Small intestine (tissue), 7 donors: Measurements from ENCODE around the gene DST. TPM values are rescaled to one million over a fixed set of nuclear protein-coding genes. Genes with fewer than 3 reads are reported as not detected.

ENCODE experiments used
- DNase-seq, 2 donors: peaks; one replicate each; pipeline versions ENCODE4 v3.0.0 to v3.0.0-alpha.2; 2013
- FAIRE-seq: peaks from 2 replicates; lab custom pipeline; 2012; peaks lifted over from hg19 to GRCh38; lab: Jason Lieb, UNC
- H3K27ac ChIP-seq, 3 donors: one replicate each; pipeline ENCODE4 v1.5.1; 2013; ENCODE audit warnings: low read length in 2 of 3, mild to moderate bottlenecking in 2 of 3, control low read depth in 1 of 3, inconsistent platforms in 1 of 3, low read depth in 1 of 3, moderate library complexity in 1 of 3
- H3K27me3 ChIP-seq, 3 donors: one replicate each; pipeline ENCODE4 v1.6.1; 2013; ENCODE audit warnings: low read length in 3 of 3, inconsistent platforms in 1 of 3; ENCODE audit not compliant: control insufficient read depth in 3 of 3, insufficient read depth in 3 of 3
- H3K36me3 ChIP-seq, 3 donors: one replicate each; pipeline ENCODE4 v1.6.1; 2013; ENCODE audit warnings: low read length in 3 of 3, inconsistent platforms in 1 of 3, low read depth in 1 of 3, mild to moderate bottlenecking in 1 of 3, moderate library complexity in 1 of 3; ENCODE audit not compliant: control insufficient read depth in 3 of 3, insufficient read depth in 2 of 3
- H3K4me1 ChIP-seq, 3 donors: one replicate each; pipeline ENCODE4 v1.6.1; 2013; ENCODE audit warnings: low read length in 2 of 3, inconsistent platforms in 1 of 3, low read depth in 1 of 3, mild to moderate bottlenecking in 1 of 3, moderate library complexity in 1 of 3; ENCODE audit not compliant: control insufficient read depth in 3 of 3, insufficient read depth in 2 of 3
- H3K4me3 ChIP-seq, 3 donors: one replicate each; pipeline ENCODE4 v1.5.1; 2013; ENCODE audit warnings: low read length in 3 of 3, control low read depth in 1 of 3, inconsistent platforms in 1 of 3, low read depth in 1 of 3, mild to moderate bottlenecking in 1 of 3, moderate library complexity in 1 of 3
- H3K9me3 ChIP-seq, 2 donors: one replicate each; pipeline ENCODE4 v1.6.1; 2013; ENCODE audit warnings: low read depth in 1 of 2, low read length in 1 of 2; ENCODE audit not compliant: control insufficient read depth in 2 of 2, insufficient read depth in 1 of 2
- WGBS, 3 donors: extraction: QIAGEN DNeasy Blood & Tissue Kit; methylation state at CpG; one replicate each; pipeline ENCODE4 v1.1.7; 2013; 5-methylcytosine and 5-hydroxymethylcytosine counted together
- polyA plus RNA-seq, 4 donors: library from polyadenylated mRNA; stranded (reverse) in 3 of 4; unstranded in 1 of 4; fragments of 200-250 nt in 3 of 4; fragments of 120-200 nt in 1 of 4; gene quantifications; one replicate each; pipeline versions ENCODE4 v1.2.1 to v1.2.3, GENCODE V29; 2013
- donor health status: healthy with polysubstance abuse.
- donor health status: control.
- donor health status: control.
- donor health status: Bipolar disorder and iron deficiency.
- donor health status: healthy.

The DST gene
- polyA plus RNA-seq, 4 donors = 40.5 to 192 (median 78.2) TPM

DNA sequence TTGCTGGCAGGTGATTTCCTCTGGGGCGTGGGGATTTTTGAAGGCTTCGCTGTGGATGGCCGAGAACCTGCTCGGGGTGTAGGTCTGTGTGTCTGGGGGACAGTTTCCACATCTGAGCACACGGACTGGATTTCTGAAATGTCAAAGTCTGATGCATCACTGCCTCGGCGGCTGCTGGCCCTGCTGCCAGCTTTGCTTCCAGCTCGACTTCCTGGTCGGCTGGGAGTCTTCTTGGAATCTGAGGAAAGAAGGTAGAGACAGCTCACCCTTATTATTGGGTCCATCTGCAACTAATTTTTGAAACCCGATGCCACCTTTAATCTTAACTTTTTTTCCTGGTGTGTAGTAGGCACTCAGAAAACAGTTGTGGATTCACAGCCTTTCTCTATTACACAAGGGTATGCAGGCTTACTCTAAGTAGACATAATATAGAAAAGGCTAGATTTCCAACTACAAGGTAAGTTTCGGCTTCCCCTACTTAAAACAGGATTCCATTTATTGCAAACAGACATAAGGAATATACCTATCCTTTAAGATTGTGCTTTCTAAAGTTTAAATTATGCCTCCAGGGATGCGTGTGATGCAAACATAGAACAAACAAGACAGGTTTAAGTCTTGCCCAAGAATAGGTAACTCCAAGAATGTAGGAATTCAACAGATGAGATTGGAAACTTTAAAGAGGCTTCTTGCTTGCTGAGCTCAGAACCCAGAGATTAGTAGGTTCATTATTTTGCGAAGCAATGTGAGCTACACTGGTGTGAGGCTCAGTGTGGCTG lies 183.5 kb downstream of the DST start:
- Histone ChIP-seq H3K9me3 (no peaks in the 10 kb centered on the region), H3K4me3 (no peak overlapping the region), H3K27me3 (no peaks in the 10 kb centered on the region), H3K27ac (no peak overlapping the region), H3K36me3 (peaks cover 11 to 19% (median 16%) of the 10 kb centered on the region in 3 donors), H3K4me1 (no peaks in the 10 kb centered on the region)
- no peak for DNase-seq
- WGBS, 3 donors = 90 to 93% (median 93%) methylated on average over 13 of the region's 13 CpGs
- FAIRE-seq = no peak

DNA sequence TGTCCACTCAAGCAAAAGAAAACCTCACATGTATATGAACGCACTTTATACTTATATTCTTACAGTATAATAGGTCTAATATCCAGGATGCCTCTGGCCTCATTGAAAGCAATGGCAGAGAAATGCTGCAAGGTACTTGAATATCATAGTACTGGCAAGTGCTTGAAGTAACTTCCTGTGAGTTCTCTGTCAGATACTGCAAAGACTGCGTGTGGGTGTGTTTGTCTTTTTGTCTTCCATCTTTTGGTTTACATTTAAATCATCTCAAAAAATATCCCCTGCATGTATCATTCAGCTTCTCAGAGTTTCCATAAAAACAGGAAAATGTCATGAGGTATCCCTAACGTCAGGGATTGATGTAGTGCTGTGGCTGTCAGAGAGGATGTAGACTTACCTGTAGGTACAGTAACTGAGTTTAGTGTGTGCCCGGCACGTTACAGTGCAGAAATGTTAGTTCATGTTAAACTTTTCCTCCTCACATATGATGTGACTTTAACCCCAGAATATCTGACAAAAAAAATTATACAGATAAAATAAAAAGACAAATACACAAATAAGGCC lies 184.3 kb downstream of the DST start:
- Histone ChIP-seq H3K27me3 (no peaks in the 10 kb centered on the region), H3K4me3 (no peak overlapping the region), H3K27ac (no peak overlapping the region), H3K4me1 (no peaks in the 10 kb centered on the region), H3K9me3 (no peaks in the 10 kb centered on the region), H3K36me3 (peaks cover 8 to 16% (median 13%) of the 10 kb centered on the region in 3 donors)
- 74 to 84% (median 81%) methylated on average over 5 of the region's 5 CpGs for WGBS, 3 donors
- no peak for DNase-seq
- no peak for FAIRE-seq

DNA sequence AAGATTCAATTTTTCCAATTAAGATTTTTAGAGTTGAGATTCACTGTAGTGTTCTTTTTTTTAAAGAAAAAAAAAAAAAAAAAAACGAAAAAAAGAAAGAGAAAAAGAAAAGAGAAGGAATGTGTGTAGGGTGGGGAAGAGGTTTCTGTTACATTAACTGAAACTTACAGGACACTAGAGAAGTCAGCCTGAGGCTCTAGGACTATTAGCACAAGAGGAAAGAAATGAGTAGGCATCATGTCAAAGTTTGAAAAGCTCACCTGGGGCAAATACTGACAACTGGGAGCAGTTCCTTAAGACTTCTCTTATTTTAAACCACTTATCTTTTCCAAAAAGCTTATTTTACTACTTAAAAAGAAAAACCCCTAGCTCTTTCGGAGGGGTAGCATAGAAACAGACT lies 185.9 kb downstream of the DST start:
- Histone ChIP-seq H3K27ac (no peak overlapping the region), H3K9me3 (no peaks in the 10 kb centered on the region), H3K36me3 (peaks cover 7 to 12% (median 7%) of the 10 kb centered on the region in 3 donors), H3K27me3 (no peaks in the 10 kb centered on the region), H3K4me1 (no peaks in the 10 kb centered on the region), H3K4me3 (no peak overlapping the region)
- FAIRE-seq (no peak), DNase-seq (no peak)
- WGBS, 3 donors = 53 to 75% (median 66%) methylated on average over 2 of the region's 2 CpGs

DNA sequence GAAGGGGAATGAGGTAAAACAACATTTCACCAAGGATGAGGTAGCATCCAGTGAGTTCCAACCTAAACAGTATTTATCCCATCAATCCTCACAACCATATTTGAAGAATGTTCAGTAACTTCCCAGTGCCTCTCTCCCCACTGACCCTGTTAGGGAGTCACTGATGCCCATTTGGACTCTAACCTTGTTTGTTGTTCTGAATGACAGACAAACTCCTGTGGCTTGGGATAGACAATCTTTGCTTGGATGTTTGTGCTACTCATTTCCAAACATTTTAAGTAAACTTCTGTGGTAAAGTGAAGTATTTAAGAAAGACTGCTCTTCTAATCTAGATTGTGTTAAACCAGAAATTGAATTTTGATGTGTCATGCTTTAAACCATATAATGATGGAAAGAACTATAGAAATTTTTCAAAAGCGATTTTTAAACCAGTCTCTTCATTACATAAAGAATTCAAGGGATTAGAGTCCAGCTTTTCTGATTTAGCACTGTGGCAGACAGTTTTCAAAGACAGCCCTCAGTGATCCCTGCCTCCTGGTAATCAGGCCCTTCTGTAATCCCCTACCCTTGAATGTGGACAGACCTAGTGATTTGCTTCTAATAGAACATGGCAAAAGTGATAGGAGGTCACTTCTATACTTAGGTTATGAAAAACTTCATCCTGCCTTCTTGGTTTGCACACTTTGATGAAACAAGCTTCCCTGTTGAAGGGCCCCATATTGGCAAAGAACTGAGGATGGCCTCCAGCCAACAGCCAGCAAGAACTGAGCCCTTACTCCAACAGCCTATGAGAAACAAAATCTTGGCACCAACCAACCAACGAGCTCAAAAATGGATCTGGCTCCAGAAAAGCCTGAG lies 191.6 kb downstream of the DST start:
- DNase-seq = no peak
- H3K9me3 ChIP-seq = no peaks in the 10 kb centered on the region
- no peak overlapping the region for H3K4me3 ChIP-seq
- H3K36me3 ChIP-seq = peaks cover 0 to 1% (median 0%) of the 10 kb centered on the region in 3 donors
- FAIRE-seq = no peak
- H3K27ac ChIP-seq = no peak overlapping the region
- H3K4me1 ChIP-seq = no peaks in the 10 kb centered on the region
- no peaks in the 10 kb centered on the region for H3K27me3 ChIP-seq
- WGBS, 3 donors = 44 to 51% (median 51%) methylated on average over 2 of the region's 2 CpGs

DNA sequence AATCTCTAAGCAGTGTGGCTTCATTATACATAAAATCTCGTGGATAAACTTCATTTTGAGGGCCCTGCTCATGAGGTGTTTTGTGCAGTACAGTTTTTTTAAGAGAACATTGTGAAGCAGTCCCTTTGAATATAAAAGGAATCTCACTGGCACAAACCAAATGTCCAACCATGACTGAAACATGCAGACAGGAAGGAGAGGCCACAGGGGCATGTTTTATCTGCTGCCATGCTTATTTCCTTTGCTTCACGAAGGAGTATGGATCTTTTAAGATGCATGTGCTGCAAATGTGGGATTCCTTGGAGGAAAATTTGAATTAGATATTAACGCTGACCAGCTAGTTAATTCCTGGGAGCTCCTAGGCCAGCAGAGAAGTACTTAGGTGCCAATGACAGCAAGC lies 192.3 kb downstream of the DST start:
- no peaks in the 10 kb centered on the region for H3K27me3 ChIP-seq
- FAIRE-seq (no peak), DNase-seq (no peak)
- H3K9me3 ChIP-seq = no peaks in the 10 kb centered on the region
- no peaks in the 10 kb centered on the region for H3K4me1 ChIP-seq
- WGBS, 3 donors = 63 to 71% (median 69%) methylated on average over 3 of the region's 3 CpGs
- H3K27ac ChIP-seq = no peak overlapping the region
- H3K36me3 ChIP-seq = no peaks in the 10 kb centered on the region
- H3K4me3 ChIP-seq = no peak overlapping the region

DNA sequence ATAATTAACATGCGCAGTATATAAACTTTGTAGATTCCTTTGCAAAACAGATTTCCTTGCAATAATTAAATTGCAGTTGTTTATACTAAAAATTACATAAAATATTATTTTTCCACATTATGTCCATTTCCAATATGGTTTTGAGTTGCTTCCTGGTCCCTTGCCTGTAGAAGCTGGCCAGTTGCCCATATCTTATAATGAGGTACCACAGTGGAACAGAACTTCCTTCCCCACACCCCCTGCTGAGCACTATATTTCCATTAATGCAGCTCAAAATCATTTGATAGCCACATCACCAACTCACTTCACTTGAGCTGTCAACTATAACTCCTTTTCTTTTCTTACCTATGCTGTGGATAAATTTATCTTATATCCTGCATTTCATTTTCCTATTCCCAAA lies 194.6 kb downstream of the DST start:
- H3K27me3 ChIP-seq = no peaks in the 10 kb centered on the region
- H3K4me1 ChIP-seq = no peaks in the 10 kb centered on the region
- no peaks in the 10 kb centered on the region for H3K36me3 ChIP-seq
- H3K9me3 ChIP-seq = peaks cover 0 to 3% of the 10 kb centered on the region in 2 donors
- DNase-seq (no peak), FAIRE-seq (no peak)
- no peak overlapping the region for H3K27ac ChIP-seq
- WGBS, 3 donors = 47 to 100% (median 88%) methylated on average over 1 of the region's 1 CpG
- no peak overlapping the region for H3K4me3 ChIP-seq

DNA sequence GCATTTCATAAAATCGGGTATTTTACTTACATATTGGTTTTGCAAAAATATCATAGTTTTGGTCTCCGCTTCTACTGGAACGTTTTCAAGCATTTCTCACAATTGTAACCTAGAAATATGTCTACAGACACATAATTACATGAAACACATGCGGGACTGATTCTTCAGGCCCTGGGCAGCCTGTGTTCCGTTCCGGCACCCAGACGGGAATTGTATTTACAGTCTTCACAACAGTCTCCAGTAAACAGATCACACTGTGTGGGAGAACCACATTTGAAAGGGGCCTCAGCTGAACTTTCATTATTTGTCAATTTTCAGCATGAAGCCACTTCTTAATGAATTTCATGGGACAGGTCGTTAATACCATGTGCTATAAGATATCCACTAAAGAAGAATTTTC lies 196.9 kb downstream of the DST start:
- Histone ChIP-seq H3K4me3 (no peak overlapping the region), H3K27ac (no peak overlapping the region), H3K36me3 (no peaks in the 10 kb centered on the region), H3K4me1 (peaks cover 0 to 13% (median 2%) of the 10 kb centered on the region in 3 donors), H3K9me3 (peaks cover 0 to 3% of the 10 kb centered on the region in 2 donors), H3K27me3 (no peaks in the 10 kb centered on the region)
- FAIRE-seq (no peak), DNase-seq (peak in 1 of 2 donors; percentile 4)
- 66 to 89% (median 81%) methylated on average over 8 of the region's 8 CpGs for WGBS, 3 donors

DNA sequence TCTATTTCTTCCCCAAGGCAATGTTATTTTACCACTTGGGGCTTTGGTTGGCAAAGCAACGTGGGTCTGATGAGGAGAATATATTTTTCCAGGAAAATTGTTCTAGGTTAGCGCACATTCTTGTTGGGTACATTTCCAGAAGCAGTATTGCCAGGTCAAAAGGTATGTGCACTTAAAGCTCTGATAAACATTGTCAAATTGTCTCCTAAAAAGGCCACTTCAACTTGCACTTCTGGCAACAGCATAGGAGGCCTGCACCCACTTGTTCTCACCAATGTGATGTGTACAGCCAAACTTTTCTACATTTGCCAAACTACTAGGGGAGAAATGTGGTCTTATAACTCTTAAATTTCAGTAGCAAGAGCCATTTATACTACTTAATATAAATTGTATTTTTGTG lies 197.8 kb downstream of the DST start:
- peaks cover 0 to 8% of the 10 kb centered on the region in 2 donors for H3K9me3 ChIP-seq
- H3K4me1 ChIP-seq = peaks cover 0 to 23% (median 2%) of the 10 kb centered on the region in 3 donors
- 84 to 93% (median 88%) methylated on average over 2 of the region's 2 CpGs for WGBS, 3 donors
- H3K36me3 ChIP-seq = no peaks in the 10 kb centered on the region
- no peak for DNase-seq
- no peak overlapping the region for H3K4me3 ChIP-seq
- H3K27me3 ChIP-seq = no peaks in the 10 kb centered on the region
- no peak for FAIRE-seq
- peak overlapping the region in 1 of 3 donors; percentile 20 for H3K27ac ChIP-seq
